ENCODE results near the gene APOA4. TPM values are rescaled to one million over a fixed set of nuclear protein-coding genes. Genes with fewer than 3 reads are reported as not detected.

Gene APOA4
- polyA plus RNA-seq, 2 of the 4 experiments (the other 2 are of a cell fraction), result not detected

DNA sequence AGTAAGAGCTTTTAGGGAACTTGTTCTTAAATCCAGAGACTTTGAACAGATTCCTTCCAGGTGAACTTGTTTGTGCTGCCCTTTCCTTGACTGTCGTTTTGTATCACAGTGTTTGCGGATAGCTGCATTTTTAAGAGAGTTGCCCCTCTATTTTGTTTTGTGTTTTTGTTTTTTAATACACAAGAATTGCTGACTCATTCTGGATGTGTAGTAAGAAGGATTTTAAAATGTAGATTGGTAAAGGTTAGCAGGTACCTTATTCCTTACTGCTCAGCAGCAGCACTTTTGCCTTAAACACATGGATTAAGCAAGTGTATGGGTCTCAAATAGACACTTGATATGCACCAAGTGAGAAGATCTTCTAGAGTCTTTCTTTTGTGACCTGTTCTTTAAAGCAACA lies 22.5 kb downstream of the APOA4 start:
- H3K4me2 ChIP-seq, result no peak overlapping the region
- ChIA-PET CTCF (interaction anchor here (0.9 to 1.5 kb wide), 2 partner anchors 10 to 306 kb away, joined by 6 to 9 read pairs; partner anchors contain the start of gene APOA5), POLR2A (no interaction called here)
- DNase-seq (ENCODE audit: low read depth in 1 of 2, low spot score in 1 of 2) (no peak), ATAC-seq (no peak), FAIRE-seq (no peak)
- 98% methylated on average over 2 of the region's 2 CpGs for WGBS (ENCODE audit: missing lambda C conversion rate)
- H3K4me3 ChIP-seq, result no peak overlapping the region
- no peak for TF ChIP-seq ZC3H11A (IDR thresholded peaks at IDR 0.05)
- peak; percentile 76 for TF ChIP-seq MAFK (IDR thresholded peaks at IDR 0.05; ENCODE audit: partially characterized antibody)
- TF ChIP-seq NFE2L2 (conservative IDR thresholded peaks at IDR 0.05; ENCODE audit: low read length), result peak; percentile 46; the same call in 1 of the 2 replicates
- H3K27ac ChIP-seq, result no peak overlapping the region
- H3K9me3 ChIP-seq, result no peaks in the 10 kb centered on the region
- H3K4me1 ChIP-seq, result 0 out of 3 replicates have a peak, but pooled peaks cover 3% of the 10 kb centered on the region

DNA sequence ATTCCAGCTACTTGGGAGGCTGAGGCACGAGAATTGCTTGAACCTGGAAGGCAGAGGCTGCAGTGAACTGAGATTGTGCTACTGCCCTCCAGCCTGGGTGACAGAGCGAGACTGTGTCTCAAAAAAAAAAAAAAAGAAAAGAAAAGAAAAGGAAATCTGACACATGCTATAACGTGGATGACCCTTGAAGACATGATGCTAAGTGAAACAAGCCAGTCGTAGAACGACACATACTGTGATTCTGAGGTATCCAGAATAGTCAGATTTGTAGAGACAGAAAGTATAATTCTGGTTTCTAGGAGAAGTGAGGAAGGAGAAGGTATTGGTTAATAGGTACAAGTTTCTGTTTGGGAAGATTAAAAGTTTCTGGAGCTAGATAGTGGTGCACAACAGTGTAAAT lies 24.7 kb downstream of the APOA4 start:
- 82% methylated on average over 5 of the region's 5 CpGs for WGBS (ENCODE audit: missing lambda C conversion rate)
- DNase-seq (ENCODE audit: low read depth in 1 of 2, low spot score in 1 of 2) (no peak), FAIRE-seq (no peak), ATAC-seq (no peak)
- Histone ChIP-seq H3K4me3 (no peak overlapping the region), H3K27ac (no peak overlapping the region), H3K9me3 (no peaks in the 10 kb centered on the region), H3K4me1 (0 out of 3 replicates have a peak, but pooled peaks cover 3% of the 10 kb centered on the region), H3K4me2 (no peak overlapping the region)
- ChIA-PET POLR2A (no interaction called here), CTCF (interaction anchor here (1.2 kb wide), 1 partner anchor 23 kb away, joined by 3 read pairs; no protein-coding TSS in a partner anchor)
- TF ChIP-seq HOXA7 (CRISPR knock-in tag; IDR thresholded peaks at IDR 0.05), result no peak

DNA sequence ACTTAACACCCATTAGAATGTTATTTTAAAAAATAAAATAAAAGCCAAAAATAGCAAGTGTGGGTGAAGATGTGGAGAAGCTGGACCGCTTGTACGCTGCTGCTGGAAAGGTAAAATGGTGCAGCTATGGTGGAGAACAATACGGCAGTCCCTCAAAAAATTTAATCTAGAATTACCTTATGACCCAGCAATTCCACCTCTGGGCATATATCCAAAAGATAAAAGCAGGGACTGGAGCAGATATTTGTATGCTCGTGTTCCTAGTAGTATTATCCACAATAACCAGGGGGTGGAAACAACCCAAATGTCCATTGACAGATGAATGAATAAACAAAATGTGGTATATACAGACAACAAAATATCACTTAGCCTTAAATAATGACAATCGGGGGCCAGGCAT lies 25.3 kb downstream of the APOA4 start:
- Histone ChIP-seq H3K27ac (no peak overlapping the region), H3K9me3 (no peaks in the 10 kb centered on the region), H3K4me3 (no peak overlapping the region), H3K4me2 (no peak overlapping the region), H3K4me1 (0 out of 3 replicates have a peak, but pooled peaks cover 3% of the 10 kb centered on the region)
- ChIA-PET POLR2A (no interaction called here), CTCF (no interaction called here)
- no peak for ATAC-seq
- no peak for DNase-seq (ENCODE audit: low read depth in 1 of 2, low spot score in 1 of 2)
- no peak for FAIRE-seq
- TF ChIP-seq HOXA7 (CRISPR knock-in tag; IDR thresholded peaks at IDR 0.05) (no peak), KDM5A (IDR thresholded peaks at IDR 0.05) (no peak), ZC3H11A (IDR thresholded peaks at IDR 0.05) (no peak), EHMT2 (IDR thresholded peaks at IDR 0.05; ENCODE audit: low read depth) (no peak), PHF8 (IDR thresholded peaks at IDR 0.05; ENCODE audit: borderline replicate concordance, low read depth) (no peak), EP300 (IDR thresholded peaks at IDR 0.05) (no peak), RNF2 (IDR thresholded peaks at IDR 0.05; ENCODE audit: borderline replicate concordance, low read depth) (no peak), CBX2 (IDR thresholded peaks at IDR 0.05; ENCODE audit: borderline replicate concordance, low read depth) (no peak), HOXB13 (CRISPR knock-in tag; IDR thresholded peaks at IDR 0.05; ENCODE audit: low read depth) (no peak), CHD4 (IDR thresholded peaks at IDR 0.05; ENCODE audit: borderline replicate concordance) (no peak)
- TF ChIP-seq, protein P1, sequence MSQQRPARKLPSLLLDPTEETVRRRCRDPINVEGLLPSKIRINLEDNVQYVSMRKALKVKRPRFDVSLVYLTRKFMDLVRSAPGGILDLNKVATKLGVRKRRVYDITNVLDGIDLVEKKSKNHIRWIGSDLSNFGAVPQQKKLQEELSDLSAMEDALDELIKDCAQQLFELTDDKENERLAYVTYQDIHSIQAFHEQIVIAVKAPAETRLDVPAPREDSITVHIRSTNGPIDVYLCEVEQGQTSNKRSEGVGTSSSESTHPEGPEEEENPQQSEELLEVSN (IDR thresholded peaks at IDR 0.05; ENCODE audit: borderline replicate concordance, low read depth), result no peak
- WGBS (ENCODE audit: missing lambda C conversion rate), result 89% methylated on average over 5 of the region's 5 CpGs

DNA sequence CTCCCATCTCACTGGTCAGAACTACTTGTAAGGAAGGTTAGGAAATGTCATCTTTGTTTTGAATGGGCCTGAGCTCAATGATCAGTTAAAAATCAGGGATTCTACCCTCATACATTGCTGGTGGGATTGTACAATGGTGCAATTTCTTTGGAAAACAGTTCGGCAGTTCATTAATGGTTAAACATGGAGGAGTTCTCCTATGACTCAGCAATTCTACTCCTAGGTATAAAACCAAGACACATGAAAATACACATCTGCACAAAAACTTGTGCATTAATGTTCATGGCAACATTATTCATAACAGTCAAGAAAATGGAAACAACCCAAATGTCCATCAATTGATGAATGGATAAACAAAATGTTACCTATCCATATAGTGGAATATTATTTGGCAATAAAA lies 26.6 kb downstream of the APOA4 start:
- H3K4me3 ChIP-seq, result no peak overlapping the region
- H3K9me3 ChIP-seq, result no peaks in the 10 kb centered on the region
- 0 out of 3 replicates have a peak, but pooled peaks cover 3% of the 10 kb centered on the region for H3K4me1 ChIP-seq
- no peak overlapping the region for H3K4me2 ChIP-seq
- ChIA-PET CTCF (interaction anchor here (1.9 kb wide), 1 partner anchor 310 kb away, joined by 6 read pairs; no protein-coding TSS in a partner anchor), POLR2A (no interaction called here)
- FAIRE-seq (no peak), DNase-seq (ENCODE audit: low read depth in 1 of 2, low spot score in 1 of 2) (no peak), ATAC-seq (no peak)
- no peak for TF ChIP-seq ZSCAN20 (CRISPR knock-in tag; IDR thresholded peaks at IDR 0.05)
- TF ChIP-seq NFE2L2 (conservative IDR thresholded peaks at IDR 0.05; ENCODE audit: low read length), result peak; percentile 80
- TF ChIP-seq MAZ (IDR thresholded peaks at IDR 0.05; ENCODE audit: borderline replicate concordance, low read depth, low read length), result no peak
- TF ChIP-seq MAFK (IDR thresholded peaks at IDR 0.05; ENCODE audit: partially characterized antibody), result peak; percentile 88
- TF ChIP-seq, protein P2, sequence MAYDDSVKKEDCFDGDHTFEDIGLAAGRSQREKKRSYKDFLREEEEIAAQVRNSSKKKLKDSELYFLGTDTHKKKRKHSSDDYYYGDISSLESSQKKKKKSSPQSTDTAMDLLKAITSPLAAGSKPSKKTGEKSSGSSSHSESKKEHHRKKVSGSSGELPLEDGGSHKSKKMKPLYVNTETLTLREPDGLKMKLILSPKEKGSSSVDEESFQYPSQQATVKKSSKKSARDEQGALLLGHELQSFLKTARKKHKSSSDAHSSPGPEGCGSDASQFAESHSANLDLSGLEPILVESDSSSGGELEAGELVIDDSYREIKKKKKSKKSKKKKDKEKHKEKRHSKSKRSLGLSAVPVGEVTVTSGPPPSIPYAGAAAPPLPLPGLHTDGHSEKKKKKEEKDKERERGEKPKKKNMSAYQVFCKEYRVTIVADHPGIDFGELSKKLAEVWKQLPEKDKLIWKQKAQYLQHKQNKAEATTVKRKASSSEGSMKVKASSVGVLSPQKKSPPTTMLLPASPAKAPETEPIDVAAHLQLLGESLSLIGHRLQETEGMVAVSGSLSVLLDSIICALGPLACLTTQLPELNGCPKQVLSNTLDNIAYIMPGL (CRISPR knock-in tag; IDR thresholded peaks at IDR 0.05; ENCODE audit: borderline replicate concordance), result no peak
- 75% methylated on average over 1 of the region's 1 CpG for WGBS (ENCODE audit: missing lambda C conversion rate)
- peak overlapping the region; percentile 16 to 58; a peak in 2 of 6 replicates for H3K27ac ChIP-seq
